GM12801 (cell line): Measurements from ENCODE around the gene MBD5.

Source experiments
- TF ChIP-seq, protein P1 (sequence below): IDR thresholded peaks from one replicate; pipeline ENCODE4 v1.5.1; 2011; ENCODE audit warnings: control low read depth; ENCODE audit not compliant: insufficient read length; ENCODE audit errors: extremely low read depth

The MBD5 gene

DNA sequence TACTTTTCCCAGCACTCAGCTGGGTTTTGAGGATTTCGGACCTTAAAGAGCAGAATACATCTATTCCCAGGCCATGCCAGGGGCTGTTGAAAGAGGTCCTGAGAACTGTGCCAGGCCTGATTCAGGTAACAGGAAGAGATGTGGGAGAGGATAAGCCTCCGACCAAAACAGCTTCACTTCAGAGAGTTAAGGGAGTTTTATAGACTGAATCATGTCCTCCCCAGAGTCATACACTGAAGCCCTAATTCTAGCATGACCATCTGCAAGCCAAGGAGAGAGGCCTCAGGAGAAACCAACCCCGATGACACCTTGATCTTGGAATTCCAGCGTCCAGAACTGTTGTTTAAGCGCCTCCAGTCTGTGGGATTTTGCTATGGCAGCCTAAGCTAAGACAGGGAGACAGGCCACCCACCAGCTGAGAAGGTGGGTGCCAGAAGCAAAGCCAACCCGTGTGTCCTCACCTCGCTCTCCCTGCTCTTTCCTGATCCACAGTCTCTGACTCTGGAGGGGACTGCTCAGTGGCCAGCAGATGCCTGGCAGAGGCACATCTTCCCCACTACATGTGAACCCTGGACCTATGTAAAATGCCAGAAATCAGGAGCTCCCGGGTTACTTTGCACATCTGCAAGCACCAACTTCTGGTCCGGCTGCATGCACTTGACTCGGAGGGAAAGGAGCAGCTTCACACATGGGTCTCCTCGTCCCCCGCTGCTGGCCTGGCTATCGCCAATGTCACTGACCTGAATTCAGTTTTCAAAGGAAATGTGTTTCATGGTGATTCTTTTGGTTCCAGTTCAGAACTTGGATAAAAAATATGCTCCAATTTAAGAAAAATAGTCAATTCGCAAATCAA is 506.8 kb downstream of the MBD5 start:
- TF ChIP-seq, protein P1, sequence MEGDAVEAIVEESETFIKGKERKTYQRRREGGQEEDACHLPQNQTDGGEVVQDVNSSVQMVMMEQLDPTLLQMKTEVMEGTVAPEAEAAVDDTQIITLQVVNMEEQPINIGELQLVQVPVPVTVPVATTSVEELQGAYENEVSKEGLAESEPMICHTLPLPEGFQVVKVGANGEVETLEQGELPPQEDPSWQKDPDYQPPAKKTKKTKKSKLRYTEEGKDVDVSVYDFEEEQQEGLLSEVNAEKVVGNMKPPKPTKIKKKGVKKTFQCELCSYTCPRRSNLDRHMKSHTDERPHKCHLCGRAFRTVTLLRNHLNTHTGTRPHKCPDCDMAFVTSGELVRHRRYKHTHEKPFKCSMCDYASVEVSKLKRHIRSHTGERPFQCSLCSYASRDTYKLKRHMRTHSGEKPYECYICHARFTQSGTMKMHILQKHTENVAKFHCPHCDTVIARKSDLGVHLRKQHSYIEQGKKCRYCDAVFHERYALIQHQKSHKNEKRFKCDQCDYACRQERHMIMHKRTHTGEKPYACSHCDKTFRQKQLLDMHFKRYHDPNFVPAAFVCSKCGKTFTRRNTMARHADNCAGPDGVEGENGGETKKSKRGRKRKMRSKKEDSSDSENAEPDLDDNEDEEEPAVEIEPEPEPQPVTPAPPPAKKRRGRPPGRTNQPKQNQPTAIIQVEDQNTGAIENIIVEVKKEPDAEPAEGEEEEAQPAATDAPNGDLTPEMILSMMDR, result no peak

DNA sequence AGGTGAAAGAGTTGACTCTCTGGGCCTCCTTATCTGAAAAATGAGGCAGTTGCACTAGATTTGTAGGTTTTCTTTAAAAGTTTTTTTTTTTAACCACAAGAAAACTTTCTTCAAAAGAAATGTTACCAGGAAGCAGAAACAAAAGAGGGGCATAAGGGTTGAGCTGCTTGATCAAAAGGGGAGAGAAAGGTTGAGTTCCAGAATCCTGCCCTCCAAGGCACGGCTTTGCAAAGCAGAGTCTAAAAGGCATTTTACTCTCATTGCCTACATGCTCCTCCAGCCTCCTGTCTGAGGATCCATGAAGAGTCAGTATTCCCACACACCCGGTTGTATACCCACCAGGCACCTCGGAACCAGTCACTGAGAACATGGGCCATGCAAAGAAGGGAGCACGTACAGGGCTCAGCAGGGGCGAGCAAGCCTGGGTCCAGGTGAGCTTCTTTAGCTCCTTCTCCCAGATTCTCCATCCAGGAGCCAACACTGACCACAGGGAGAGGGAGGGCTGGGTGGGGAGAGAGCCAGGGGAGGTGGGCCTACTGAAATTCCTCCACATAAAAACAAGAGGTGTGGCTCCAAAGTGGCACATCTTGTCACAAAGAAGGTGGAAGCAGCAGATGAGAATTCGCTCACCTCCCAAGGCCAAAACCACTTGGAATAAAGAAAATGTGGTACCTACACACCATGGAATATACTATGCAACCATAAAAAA is 507.6 kb downstream of the MBD5 start:
- TF ChIP-seq, protein P1, result no peak

DNA sequence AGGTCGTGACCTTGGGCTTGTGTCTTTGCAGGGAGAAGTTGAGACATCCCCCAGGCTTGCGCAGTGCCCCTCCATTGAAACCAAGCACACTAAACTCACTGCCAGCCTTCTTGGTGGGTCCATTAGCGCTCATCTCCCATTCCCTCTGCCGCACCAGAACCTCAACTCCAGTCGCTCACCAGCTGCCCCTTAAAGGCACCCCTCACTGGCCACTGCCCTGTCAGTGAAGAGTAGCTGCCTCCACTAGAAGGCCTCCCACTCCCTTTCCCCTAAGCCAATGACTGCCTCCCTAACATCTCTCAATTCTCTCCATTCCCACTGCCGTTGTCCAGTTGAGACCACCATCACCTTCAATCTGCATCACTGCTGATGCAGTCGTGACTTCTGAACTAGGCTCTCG is 508.9 kb downstream of the MBD5 start:
- TF ChIP-seq, protein P1, result no peak

DNA sequence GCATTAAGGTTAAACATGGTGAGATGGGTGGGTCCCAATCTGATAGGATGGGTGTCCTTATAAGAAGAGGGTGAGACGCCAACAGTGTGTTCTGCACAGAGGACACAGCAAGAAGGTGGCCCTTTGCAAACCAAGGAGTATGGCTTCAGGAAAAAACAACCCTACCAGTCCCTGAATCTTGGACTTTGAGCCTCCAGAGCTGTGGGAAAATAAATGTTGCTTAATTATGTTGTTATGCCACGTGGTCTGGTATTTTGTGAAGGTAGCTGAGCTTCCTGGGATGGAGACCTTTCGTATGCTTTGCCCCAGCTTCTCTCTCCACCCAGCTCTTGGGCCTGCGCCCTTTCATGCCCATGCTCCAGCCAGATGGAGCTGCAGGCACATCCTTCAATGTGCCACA is 509.5 kb downstream of the MBD5 start:
- TF ChIP-seq, protein P1, result no peak

DNA sequence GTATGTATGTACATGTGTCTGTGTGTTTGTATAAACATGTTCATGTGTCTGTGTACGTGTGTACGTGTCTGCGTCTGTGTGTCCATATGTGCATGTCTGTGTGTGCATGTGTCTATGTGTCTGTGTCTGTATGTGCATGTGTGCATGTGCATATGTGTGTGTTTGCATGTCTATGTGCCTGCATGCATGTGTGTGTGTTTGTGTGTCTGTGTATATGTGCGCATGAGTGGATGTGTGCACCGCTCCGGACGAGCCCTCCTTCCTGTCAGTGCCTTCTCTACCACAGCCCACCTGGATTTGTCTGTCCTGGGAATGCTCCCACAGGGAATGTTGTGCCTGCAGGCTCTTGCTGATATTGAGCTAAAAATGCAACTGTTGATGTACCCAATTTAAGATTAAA is 510.3 kb downstream of the MBD5 start:
- TF ChIP-seq, protein P1, result no peak

DNA sequence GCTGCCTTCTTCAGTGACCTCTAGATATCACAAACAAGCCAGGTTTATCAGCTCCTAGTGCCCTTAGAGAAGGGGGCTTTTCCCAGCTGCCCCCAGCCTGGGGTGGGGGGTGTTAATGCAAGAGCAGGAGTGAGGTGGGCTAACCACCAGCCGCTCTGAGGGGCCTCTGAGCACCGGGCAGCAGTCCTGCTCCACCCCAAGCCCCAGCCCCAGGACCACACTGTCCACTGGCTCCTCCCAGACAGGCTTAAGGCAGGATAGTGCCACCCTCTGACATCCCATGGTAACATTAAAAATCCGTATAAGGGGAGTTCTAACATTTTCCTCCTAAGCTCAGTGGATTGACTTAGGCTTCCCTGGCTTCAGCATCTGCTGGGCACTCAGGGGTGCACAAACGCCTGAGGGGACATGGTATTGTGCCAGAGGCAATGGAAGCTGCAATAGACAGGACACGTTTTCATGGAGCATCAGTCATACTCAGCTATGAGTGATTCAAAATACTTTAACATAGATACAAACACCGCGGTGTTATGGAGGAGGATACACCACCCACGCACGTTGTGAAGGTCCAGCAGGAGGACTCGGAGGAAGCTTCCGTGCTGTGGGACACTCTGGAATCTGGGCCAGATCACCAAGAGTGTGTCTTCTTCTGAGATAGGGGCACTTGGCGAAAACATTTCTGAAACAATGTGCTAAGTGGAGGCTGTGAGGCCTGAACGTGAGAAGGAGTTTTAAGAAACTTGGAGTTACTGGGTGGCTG is 511.0 kb downstream of the MBD5 start:
- TF ChIP-seq, protein P1, result no peak

DNA sequence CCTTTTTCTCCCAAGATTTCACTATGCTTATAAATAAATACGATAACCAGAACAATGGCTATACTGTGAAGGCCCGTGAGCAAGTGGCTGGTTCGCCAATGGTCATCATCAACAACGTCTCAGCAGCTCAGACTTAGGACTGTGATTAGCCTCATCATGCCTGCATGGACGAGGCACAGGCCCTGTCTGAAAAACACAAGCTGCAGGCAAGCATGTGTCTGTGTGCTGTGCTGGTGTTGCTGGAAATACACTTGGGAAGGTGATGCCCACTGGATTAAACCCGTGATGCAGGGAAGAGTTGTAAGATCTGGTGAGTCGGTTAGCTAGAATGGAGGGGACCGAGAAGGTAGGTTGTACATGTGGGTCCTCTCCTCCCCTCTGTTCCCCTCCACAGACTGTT is 512.1 kb downstream of the MBD5 start:
- TF ChIP-seq, protein P1, result no peak
